B cell (primary cell): ENCODE data around the gene SLITRK1. TPM values are rescaled to one million over a fixed set of nuclear protein-coding genes. Genes with fewer than 3 reads are reported as not detected.

ENCODE experiments used
- ATAC-seq: fragments of 200-7000 bp; cut with Tn5 transposase; one replicate; pipeline ENCODE4 v1.10.0; 2021; ENCODE audit warnings: low read depth, mild to moderate bottlenecking, moderate number of reproducible peaks, moderate library complexity
- CTCF ChIA-PET: fragments of 350-600 bp; sonication (Branson Sonifier 250); formaldehyde crosslinking; loops from one replicate; lab custom pipeline; 2021; ENCODE audit warnings: antibody characterized with exemption, inconsistent platforms; lab: Charles Lee
- POLR2A ChIA-PET: fragments of 350-600 bp; sonication (Branson Sonifier 250); formaldehyde crosslinking; loops from one replicate; lab custom pipeline; 2021; ENCODE audit warnings: antibody characterized with exemption; lab: Charles Lee
- DNase-seq: peaks from one replicate; pipeline ENCODE4 v3.0.0; 2013
- H2AFZ ChIP-seq: 2 replicates; pipeline ENCODE4 v1.6.1; 2012; ENCODE audit warnings: mild to moderate bottlenecking, low read depth, low read length; ENCODE audit not compliant: insufficient read depth, poor library complexity, severe bottlenecking
- H3K27ac ChIP-seq, 2 donors: 1 replicate in 1 of 2; 2 replicates in 1 of 2; pipeline ENCODE4 v1.5.1; 2012 to 2013; ENCODE audit warnings: low read length in 2 of 2, mild to moderate bottlenecking in 2 of 2, moderate library complexity in 1 of 2
- H3K27me3 ChIP-seq, 4 experiments: fragments of 200-600 bp in 1 of 4; sonication (generic) in 1 of 4; replicated peaks in 1 of 4; 1 replicate in 2 of 4; 2 replicates in 2 of 4; pipeline versions ENCODE4 v1.6.1 to v1.7.0; 2013 to 2016; ENCODE audit warnings: low read length in 3 of 4, mild to moderate bottlenecking in 2 of 4, mixed read lengths in 1 of 4, moderate library complexity in 1 of 4; ENCODE audit not compliant: insufficient read depth in 4 of 4, control insufficient read depth in 3 of 4; ENCODE audit errors: control extremely low read depth in 1 of 4
- H3K36me3 ChIP-seq, 2 experiments: replicated peaks in 1 of 2; 1 replicate in 1 of 2; 2 replicates in 1 of 2; pipeline versions ENCODE4 v1.6.1 to v1.7.1; 2013; ENCODE audit warnings: low read length in 1 of 2; ENCODE audit not compliant: insufficient read depth in 2 of 2, control insufficient read depth in 1 of 2; ENCODE audit errors: control extremely low read depth in 1 of 2, extremely low read depth in 1 of 2
- H3K4me1 ChIP-seq, 2 donors: fragments of 200-600 bp in 1 of 2; sonication (generic) in 1 of 2; 1 replicate in 1 of 2; 2 replicates in 1 of 2; pipeline versions ENCODE4 v1.5.1 to v1.6.1; 2013 to 2017; ENCODE audit warnings: low read length in 2 of 2; ENCODE audit not compliant: control insufficient read depth in 2 of 2, insufficient read depth in 2 of 2
- H3K4me2 ChIP-seq: replicated peaks from 2 replicates; pipeline ENCODE3; 2012; ENCODE audit warnings: mild to moderate bottlenecking, low read depth, low read length; ENCODE audit not compliant: poor library complexity, severe bottlenecking
- H3K4me3 ChIP-seq, 5 experiments: fragments of 200-600 bp in 1 of 5; sonication (generic) in 1 of 5; 1 replicate in 3 of 5; 2 replicates in 2 of 5; pipeline versions ENCODE4 v1.5.1 to v1.7.0; 2011 to 2016; ENCODE audit warnings: low read length in 4 of 5, mild to moderate bottlenecking in 4 of 5, low read depth in 2 of 5, control low read depth in 1 of 5, moderate library complexity in 1 of 5; ENCODE audit not compliant: insufficient read depth in 1 of 5; ENCODE audit errors: control extremely low read depth in 1 of 5, extremely low read depth in 1 of 5
- H3K79me2 ChIP-seq: fragments of 200-600 bp; sonication (generic); one replicate; pipeline ENCODE4 v1.6.0; 2016; ENCODE audit warnings: low read length; ENCODE audit not compliant: control insufficient read depth, insufficient read depth
- H3K9ac ChIP-seq: fragments of 200-600 bp; sonication (generic); 2 replicates; pipeline ENCODE4 v1.6.1; 2017; ENCODE audit warnings: mild to moderate bottlenecking, low read length, moderate library complexity
- H3K9me3 ChIP-seq, 3 donors: one replicate each; pipeline versions ENCODE4 v1.6.1 to v1.7.1; 2013; ENCODE audit warnings: low read length in 2 of 3; ENCODE audit not compliant: control insufficient read depth in 2 of 3, insufficient read depth in 1 of 3; ENCODE audit errors: control extremely low read depth in 1 of 3
- H4K20me1 ChIP-seq: 2 replicates; pipeline ENCODE4 v1.6.0; 2012; ENCODE audit warnings: mild to moderate bottlenecking, low read length; ENCODE audit not compliant: insufficient read depth, control insufficient read depth, poor library complexity, severe bottlenecking
- H3K27ac Mint-ChIP-seq: one replicate; pipeline ENCODE4 v1.8.0; 2021; ENCODE audit warnings: mixed read lengths
- H3K27me3 Mint-ChIP-seq: one replicate; pipeline ENCODE4 v1.8.0; 2021; ENCODE audit warnings: mixed read lengths
- H3K4me1 Mint-ChIP-seq: one replicate; pipeline ENCODE4 v1.8.0; 2021; ENCODE audit warnings: mixed read lengths
- H3K4me3 Mint-ChIP-seq: one replicate; pipeline ENCODE4 v1.8.0; 2021; ENCODE audit warnings: mixed read lengths
- H3K9me3 Mint-ChIP-seq: one replicate; pipeline ENCODE4 v1.8.0; 2022; ENCODE audit warnings: mixed read lengths; ENCODE audit not compliant: insufficient read depth
- CTCF ChIP-seq: fragments of 200-600 bp; IDR thresholded peaks from one replicate; pipeline ENCODE4 v1.8.0; 2022; ENCODE audit warnings: antibody characterized with exemption, mild to moderate bottlenecking
- EZH2 ChIP-seq: IDR thresholded peaks from 2 replicates; pipeline ENCODE4 v1.6.1; 2012; ENCODE audit warnings: borderline replicate concordance, low read depth, mild to moderate bottlenecking, moderate library complexity, low read length; ENCODE audit not compliant: insufficient read depth, poor library complexity, severe bottlenecking
- WGBS: methylation state at CpG from one replicate; pipeline ENCODE4 v1.1.5; 2013; ENCODE audit warnings: missing lambda C conversion rate; ENCODE audit not compliant: insufficient coverage; 5-methylcytosine and 5-hydroxymethylcytosine counted together
- intact Hi-C: fragments of 100-400 bp; cut with micrococcal nuclease; formaldehyde crosslinking; loops from one replicate; pipeline ENCODE4 v1.10.0; 2022
- polyA minus RNA-seq: library from RNA; depleted of rRNA, polyadenylated mRNA; stranded (reverse); fragments of >200 nt; gene quantifications from 2 replicates; pipeline ENCODE4 v1.2.3, GENCODE V29; 2012
- polyA plus RNA-seq: library from polyadenylated mRNA; depleted of rRNA; stranded (reverse); fragments of >200 nt; gene quantifications from 2 replicates; pipeline ENCODE4 v1.2.3, GENCODE V29; 2012
- total RNA-seq, 2 donors: library from RNA; stranded (reverse); fragments of 120-200 nt in 1 of 2; gene quantifications; 1 replicate in 1 of 2; 2 replicates in 1 of 2; pipeline versions ENCODE4 v1.2.3 to v1.2.4, GENCODE V29; 2013 to 2022

SLITRK1 gene
- total RNA-seq = not detected in 2 replicates
- total RNA-seq (2013) = not detected
- not detected in 2 replicates for polyA plus RNA-seq
- 0.07 TPM in 1 of 2 replicates, not detected in the other for polyA minus RNA-seq

GRCh38 chr13:83881917-83882605 is at the start of gene SLITRK1:
TSS of gene SLITRK1 (minus strand) at chr13:83882474. CDS start at chr13:83881507, 967 bp downstream.
- Mint-ChIP-seq H3K4me1 (no peaks in the 10 kb centered on the region), H3K27me3 (peaks cover 20% of the 10 kb centered on the region), H3K9me3 (no peaks in the 10 kb centered on the region), H3K27ac (no peak within 1 kb of the TSS), H3K4me3 (no peak within 1 kb of the TSS)
- H3K79me2 ChIP-seq = no peaks in the 10 kb centered on the region
- peaks cover 0 to 37% (median 8%) of the 10 kb centered on the region in 4 experiments for H3K27me3 ChIP-seq
- H3K4me1 ChIP-seq = no peaks in the 10 kb centered on the region
- H3K4me3 ChIP-seq = no peak within 1 kb of the TSS
- ATAC-seq (no peak), DNase-seq (no peak)
- H3K27ac ChIP-seq = no peak within 1 kb of the TSS
- intact Hi-C loops = no loop called here
- TF ChIP-seq EZH2 (no peak), CTCF (no peak)
- ChIA-PET POLR2A (no interaction called here), CTCF (no interaction called here)
- H3K9ac ChIP-seq = no peak within 1 kb of the TSS
- peak within 1 kb of the TSS; percentile 5 for H2AFZ ChIP-seq
- WGBS = 10% methylated on average over 24 of the region's 32 CpGs
- no peaks in the 10 kb centered on the region for H4K20me1 ChIP-seq
- H3K4me2 ChIP-seq = no peak within 1 kb of the TSS
- H3K9me3 ChIP-seq = peaks cover 0 to 31% (median 2%) of the 10 kb centered on the region in 3 donors
- no peaks in the 10 kb centered on the region for H3K36me3 ChIP-seq

GRCh38 chr13:83929157-83929556 is 46.9 kb upstream of the SLITRK1 start:
- Histone ChIP-seq H3K4me1 (no peaks in the 10 kb centered on the region), H2AFZ (no peak overlapping the region), H4K20me1 (no peaks in the 10 kb centered on the region), H3K27ac (no peak overlapping the region), H3K4me2 (no peak overlapping the region), H3K79me2 (no peaks in the 10 kb centered on the region), H3K27me3 (no peaks in the 10 kb centered on the region), H3K9ac (no peak overlapping the region), H3K36me3 (no peaks in the 10 kb centered on the region), H3K4me3 (no peak overlapping the region), H3K9me3 (no peaks in the 10 kb centered on the region)
- Mint-ChIP-seq H3K4me3 (no peak overlapping the region), H3K4me1 (no peaks in the 10 kb centered on the region), H3K9me3 (peaks cover 3% of the 10 kb centered on the region), H3K27me3 (no peaks in the 10 kb centered on the region), H3K27ac (no peak overlapping the region)
- WGBS = 19% methylated on average over 3 of the region's 4 CpGs
- ATAC-seq (no peak), DNase-seq (no peak)
- TF ChIP-seq CTCF (no peak), EZH2 (no peak)
- POLR2A ChIA-PET = no interaction called here
- CTCF ChIA-PET = no interaction called here
- intact Hi-C loops = no loop called here
